ENCODE measurements around the gene IFNLR1.

DNA sequence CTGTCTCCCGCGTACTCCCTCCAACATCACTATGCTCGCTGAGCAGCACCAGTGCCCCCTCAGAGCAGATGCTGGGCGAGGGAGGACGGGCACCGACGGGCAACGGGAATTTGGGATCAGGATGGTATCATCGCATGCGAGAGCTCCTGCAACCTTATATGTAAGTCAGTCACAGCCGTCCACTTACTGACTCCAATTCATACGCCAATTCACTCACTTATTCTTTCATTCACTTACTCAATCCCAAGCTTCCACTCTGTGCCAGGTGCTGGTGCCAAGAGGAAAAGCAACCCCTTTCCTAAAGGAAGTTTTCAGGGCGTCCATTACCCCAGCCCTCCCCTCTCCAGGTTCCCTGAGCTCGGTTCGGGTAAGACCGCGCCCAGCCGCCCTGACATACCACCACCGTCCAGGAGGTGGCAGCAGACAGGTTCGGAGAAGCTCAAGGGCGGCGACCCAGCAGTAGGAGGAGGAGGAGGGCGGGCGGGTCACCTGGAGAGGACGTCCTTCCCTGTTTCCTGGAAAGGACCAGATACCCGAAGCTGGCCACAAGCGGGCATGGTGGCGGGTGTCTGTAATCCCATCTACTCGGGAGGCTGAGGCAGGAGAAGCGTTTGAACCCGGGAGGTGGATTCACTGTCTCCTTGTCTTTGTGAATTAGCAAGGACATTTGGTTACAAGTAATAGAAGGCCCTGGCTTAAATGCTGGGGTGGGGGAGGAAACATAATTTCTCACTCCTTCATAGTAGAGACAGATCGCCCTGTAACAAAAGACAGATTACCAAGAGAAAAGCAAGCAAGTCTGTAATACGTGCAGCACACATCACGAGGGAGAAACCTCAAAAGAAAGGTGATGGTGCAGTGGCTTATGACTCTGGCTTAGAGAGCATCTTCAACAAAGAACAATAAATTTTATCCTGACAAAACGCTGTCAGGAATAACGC is 36.6 kb downstream of the IFNLR1 start:
- TF ChIP-seq, protein P1, sequence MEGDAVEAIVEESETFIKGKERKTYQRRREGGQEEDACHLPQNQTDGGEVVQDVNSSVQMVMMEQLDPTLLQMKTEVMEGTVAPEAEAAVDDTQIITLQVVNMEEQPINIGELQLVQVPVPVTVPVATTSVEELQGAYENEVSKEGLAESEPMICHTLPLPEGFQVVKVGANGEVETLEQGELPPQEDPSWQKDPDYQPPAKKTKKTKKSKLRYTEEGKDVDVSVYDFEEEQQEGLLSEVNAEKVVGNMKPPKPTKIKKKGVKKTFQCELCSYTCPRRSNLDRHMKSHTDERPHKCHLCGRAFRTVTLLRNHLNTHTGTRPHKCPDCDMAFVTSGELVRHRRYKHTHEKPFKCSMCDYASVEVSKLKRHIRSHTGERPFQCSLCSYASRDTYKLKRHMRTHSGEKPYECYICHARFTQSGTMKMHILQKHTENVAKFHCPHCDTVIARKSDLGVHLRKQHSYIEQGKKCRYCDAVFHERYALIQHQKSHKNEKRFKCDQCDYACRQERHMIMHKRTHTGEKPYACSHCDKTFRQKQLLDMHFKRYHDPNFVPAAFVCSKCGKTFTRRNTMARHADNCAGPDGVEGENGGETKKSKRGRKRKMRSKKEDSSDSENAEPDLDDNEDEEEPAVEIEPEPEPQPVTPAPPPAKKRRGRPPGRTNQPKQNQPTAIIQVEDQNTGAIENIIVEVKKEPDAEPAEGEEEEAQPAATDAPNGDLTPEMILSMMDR (IDR thresholded peaks at IDR 0.05): peak; percentile 83 to 94 (median 86)
- TF ChIP-seq POLR2A (IDR thresholded peaks at IDR 0.05): peak; percentile 38
